Karpas-422 (cell line): Measurements from ENCODE around the gene NBPF8. TPM values are rescaled to one million over a fixed set of nuclear protein-coding genes. Genes with fewer than 3 reads are reported as not detected.
"Not testable (repeated sequence)": the region's sequence is repeated elsewhere in the genome, so short reads cannot be mapped to it uniquely, and the experiment has no call there.

Experiments used
- DNase-seq: peaks from one replicate; pipeline ENCODE4 v3.0.0-alpha.2; 2015
- H2AFZ ChIP-seq: fragments of 200-600 bp; sonication (generic); 2 replicates; pipeline ENCODE4 v1.6.1; 2014; ENCODE audit warnings: antibody characterized with exemption, low read length, mixed read lengths
- H3K27ac ChIP-seq: fragments of 200-600 bp; sonication (generic); 2 replicates; pipeline ENCODE4 v1.5.1; 2014; ENCODE audit warnings: mild to moderate bottlenecking, low read length, moderate library complexity
- H3K27me3 ChIP-seq: fragments of 200-600 bp; sonication (generic); 2 replicates; pipeline ENCODE4 v1.6.1; 2014; ENCODE audit warnings: low read length, mixed read lengths
- H3K36me3 ChIP-seq: fragments of 200-600 bp; sonication (generic); 2 replicates; pipeline ENCODE4 v1.6.1; 2014; ENCODE audit warnings: low read length, mixed read lengths; ENCODE audit not compliant: insufficient read depth
- H3K4me1 ChIP-seq: fragments of 200-600 bp; sonication (generic); 2 replicates; pipeline ENCODE4 v1.6.1; 2014; ENCODE audit warnings: mild to moderate bottlenecking, low read length, mixed read lengths
- H3K4me2 ChIP-seq: fragments of 200-600 bp; sonication (generic); 2 replicates; pipeline ENCODE4 v1.6.1; 2014; ENCODE audit warnings: low read length, low read depth, mild to moderate bottlenecking; ENCODE audit not compliant: poor library complexity, severe bottlenecking
- H3K4me3 ChIP-seq: fragments of 200-600 bp; sonication (generic); 2 replicates; pipeline ENCODE4 v1.5.1; 2014; ENCODE audit warnings: mild to moderate bottlenecking, antibody characterized with exemption, low read length, mixed read lengths
- H3K79me2 ChIP-seq: fragments of 200-600 bp; sonication (generic); 2 replicates; pipeline ENCODE4 v1.6.1; 2014; ENCODE audit warnings: mild to moderate bottlenecking, low read length, mixed read lengths
- H3K9ac ChIP-seq: fragments of 200-600 bp; sonication (generic); 2 replicates; pipeline ENCODE4 v1.6.0; 2014; ENCODE audit warnings: low read length
- H3K9me2 ChIP-seq: fragments of 200-600 bp; sonication (generic), shearing (Covaris generic); replicated peaks from 2 replicates; pipeline ENCODE4 v1.6.0; 2014; ENCODE audit warnings: mild to moderate bottlenecking, low read length, moderate library complexity; ENCODE audit not compliant: insufficient read depth
- H3K9me3 ChIP-seq: fragments of 300-700, 200-600 bp; sonication (generic); 2 replicates; pipeline ENCODE4 v1.6.1; 2014; ENCODE audit warnings: low read length, mixed read lengths
- H4K20me1 ChIP-seq: fragments of 200-600 bp; sonication (generic); 2 replicates; pipeline ENCODE4 v1.6.1; 2014; ENCODE audit warnings: mild to moderate bottlenecking, antibody characterized with exemption, low read length, low read depth; ENCODE audit not compliant: insufficient read depth
- total RNA-seq: library from RNA; depleted of rRNA; stranded (reverse); fragments of >200 nt; shearing (Covaris generic); gene quantifications from 2 replicates; pipeline ENCODE4 v1.2.3, GENCODE V29; 2014; ENCODE audit warnings: low replicate concordance; rRNA removed

Gene NBPF8, protein sequence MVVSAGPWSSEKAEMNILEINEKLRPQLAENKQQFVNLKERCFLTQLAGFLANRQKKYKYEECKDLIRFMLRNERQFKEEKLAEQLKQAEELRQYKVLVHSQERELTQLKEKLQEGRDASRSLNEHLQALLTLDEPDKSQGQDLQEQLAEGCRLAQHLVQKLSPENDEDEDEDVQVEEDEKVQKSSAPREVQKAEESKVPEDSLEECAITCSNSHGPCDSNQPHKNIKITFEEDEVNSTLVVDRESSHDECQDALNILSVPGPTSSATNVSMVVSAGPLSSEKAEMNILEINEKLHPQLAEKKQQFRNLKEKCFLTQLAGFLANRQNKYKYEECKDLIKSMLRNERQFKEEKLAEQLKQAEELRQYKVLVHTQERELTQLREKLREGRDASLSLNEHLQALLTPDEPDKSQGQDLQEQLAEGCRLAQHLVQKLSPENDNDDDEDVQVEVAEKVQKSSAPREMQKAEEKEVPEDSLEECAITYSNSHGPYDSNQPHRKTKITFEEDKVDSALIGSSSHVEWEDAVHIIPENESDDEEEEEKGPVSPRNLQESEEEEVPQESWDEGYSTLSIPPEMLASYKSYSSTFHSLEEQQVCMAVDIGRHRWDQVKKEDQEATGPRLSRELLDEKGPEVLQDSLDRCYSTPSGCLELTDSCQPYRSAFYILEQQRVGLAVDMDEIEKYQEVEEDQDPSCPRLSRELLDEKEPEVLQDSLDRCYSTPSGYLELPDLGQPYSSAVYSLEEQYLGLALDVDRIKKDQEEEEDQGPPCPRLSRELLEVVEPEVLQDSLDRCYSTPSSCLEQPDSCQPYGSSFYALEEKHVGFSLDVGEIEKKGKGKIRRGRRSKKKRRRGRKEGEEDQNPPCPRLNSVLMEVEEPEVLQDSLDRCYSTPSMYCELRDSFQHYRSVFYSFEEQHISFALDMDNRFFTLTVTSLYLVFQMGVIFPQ
- 14.2 and 14.4 TPM in 2 replicates for total RNA-seq

DNA sequence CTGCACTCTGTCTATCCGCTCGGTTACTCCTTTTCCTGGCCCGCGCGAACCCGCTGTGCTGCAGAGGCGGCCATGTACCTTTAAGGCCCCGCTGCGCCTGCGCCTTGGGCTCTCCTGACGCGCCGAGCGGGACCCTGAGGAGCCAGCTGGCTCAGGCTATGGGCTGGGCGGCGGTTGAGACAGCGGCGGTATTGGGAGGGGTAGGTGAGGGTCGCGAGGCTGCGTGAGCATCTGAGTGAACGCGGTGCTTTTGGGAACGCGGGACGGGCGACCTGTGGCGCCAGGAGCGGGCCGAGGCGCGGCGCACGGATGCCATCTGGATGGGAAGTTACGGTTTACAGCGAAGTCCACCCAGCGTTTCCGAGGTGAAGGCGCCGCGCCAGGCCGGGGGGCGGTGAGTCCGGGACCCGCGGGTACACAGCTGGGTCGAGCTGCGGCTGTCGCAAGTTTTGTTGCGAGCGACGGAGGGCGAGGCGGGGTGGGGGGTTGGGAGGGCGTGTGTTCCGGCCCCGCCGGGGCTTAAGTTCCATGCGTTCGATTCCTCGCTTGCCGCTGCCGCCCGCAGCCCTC lies at the start of gene NBPF8:
Gene NBPF8 (plus strand): TSS at position 125 of the 570 bp plus-strand sequence. CDS start 21,488 bp downstream, outside the sequence.
- Histone ChIP-seq H3K4me2 (peak within 1 kb of the TSS; percentile 71), H3K9ac (peak within 1 kb of the TSS; percentile 78), H3K27ac (peak within 1 kb of the TSS; percentile 58), H3K4me3 (peak within 1 kb of the TSS; percentile 75)
- DNase-seq: peak; percentile 78
- H3K36me3 ChIP-seq, H2AFZ ChIP-seq, H4K20me1 ChIP-seq, H3K9me2 ChIP-seq, H3K27me3 ChIP-seq, H3K9me3 ChIP-seq, H3K79me2 ChIP-seq, H3K4me1 ChIP-seq: not testable (repeated sequence)

DNA sequence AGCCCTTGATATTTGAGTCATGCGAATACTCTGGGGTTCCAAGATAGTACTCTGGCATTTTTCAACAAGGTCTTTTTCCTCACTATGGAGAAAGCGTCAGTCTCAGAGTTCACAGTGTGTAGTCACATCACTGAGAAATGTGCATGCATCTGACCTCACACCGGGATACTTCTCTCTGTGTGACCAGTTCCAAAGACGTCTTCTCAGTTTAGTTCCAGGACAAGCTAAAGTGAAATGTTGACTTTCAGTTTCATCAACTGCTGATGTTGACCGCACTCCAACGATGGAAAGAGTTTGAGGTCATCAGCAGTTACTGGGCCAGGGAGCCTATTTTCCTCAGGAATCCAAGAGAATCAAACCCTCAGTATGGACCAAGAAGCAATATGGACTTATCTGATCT lies 47.1 kb upstream of the NBPF8 start:
- H3K4me1 ChIP-seq, H2AFZ ChIP-seq, H3K79me2 ChIP-seq, H3K27ac ChIP-seq, H3K36me3 ChIP-seq, H3K27me3 ChIP-seq, H3K9ac ChIP-seq, DNase-seq, H3K4me2 ChIP-seq, H3K9me3 ChIP-seq, H3K9me2 ChIP-seq, H4K20me1 ChIP-seq, H3K4me3 ChIP-seq: not testable (repeated sequence)

DNA sequence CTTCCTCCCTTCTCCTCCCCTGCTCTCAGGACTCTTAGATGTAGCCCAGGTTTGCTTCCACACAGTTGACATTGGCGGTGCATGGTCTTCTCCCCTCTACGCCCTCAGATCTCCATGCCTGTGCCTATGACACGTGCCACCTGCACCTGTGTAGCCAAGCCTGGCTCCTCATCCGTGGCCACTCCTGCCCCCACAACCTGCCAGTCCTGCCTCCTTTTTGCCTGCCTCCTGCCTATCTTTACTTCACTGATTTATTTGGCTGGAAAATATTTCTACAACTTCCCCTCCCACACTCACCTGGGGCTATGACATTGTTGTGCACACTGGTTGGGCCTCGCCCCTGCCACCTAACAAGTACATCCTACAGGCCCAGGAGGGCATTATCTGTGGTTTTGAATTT lies 28.2 kb upstream of the NBPF8 start:
- H3K9me2 ChIP-seq, H2AFZ ChIP-seq, H3K4me1 ChIP-seq, H3K9me3 ChIP-seq, H3K27ac ChIP-seq, H3K4me2 ChIP-seq, H4K20me1 ChIP-seq, H3K36me3 ChIP-seq, H3K79me2 ChIP-seq, H3K9ac ChIP-seq, H3K4me3 ChIP-seq, H3K27me3 ChIP-seq, DNase-seq: not testable (repeated sequence)

DNA sequence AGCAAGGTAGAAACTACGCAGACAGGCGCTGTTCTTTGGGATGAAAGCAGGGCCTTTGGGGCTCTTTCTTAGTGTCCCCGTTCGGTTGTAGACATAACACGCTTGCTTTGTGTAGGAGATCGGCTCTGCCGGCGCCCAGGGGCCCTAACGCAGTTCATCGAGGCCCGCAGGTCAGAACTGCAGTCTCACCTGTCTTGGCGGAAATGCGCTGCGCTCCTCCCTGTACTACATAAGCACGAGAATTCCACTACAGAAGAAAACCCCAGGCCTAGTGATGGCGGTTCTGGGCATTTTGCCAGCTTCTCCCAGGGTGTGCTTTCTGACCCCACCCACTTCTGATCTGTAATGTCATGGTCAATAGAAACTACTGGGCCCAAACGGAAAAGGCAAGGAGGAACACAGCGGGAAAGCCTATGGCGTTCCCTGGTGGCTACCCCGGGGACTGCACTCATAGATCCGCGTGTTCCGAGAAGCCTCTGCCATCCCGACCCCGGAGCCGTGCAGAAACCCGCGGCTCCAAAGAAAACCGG lies 26.2 kb upstream of the NBPF8 start:
- H2AFZ ChIP-seq, H3K79me2 ChIP-seq, DNase-seq, H3K9ac ChIP-seq, H3K9me3 ChIP-seq, H3K36me3 ChIP-seq, H3K9me2 ChIP-seq, H4K20me1 ChIP-seq, H3K4me1 ChIP-seq, H3K27me3 ChIP-seq, H3K4me2 ChIP-seq, H3K4me3 ChIP-seq, H3K27ac ChIP-seq: not testable (repeated sequence)

DNA sequence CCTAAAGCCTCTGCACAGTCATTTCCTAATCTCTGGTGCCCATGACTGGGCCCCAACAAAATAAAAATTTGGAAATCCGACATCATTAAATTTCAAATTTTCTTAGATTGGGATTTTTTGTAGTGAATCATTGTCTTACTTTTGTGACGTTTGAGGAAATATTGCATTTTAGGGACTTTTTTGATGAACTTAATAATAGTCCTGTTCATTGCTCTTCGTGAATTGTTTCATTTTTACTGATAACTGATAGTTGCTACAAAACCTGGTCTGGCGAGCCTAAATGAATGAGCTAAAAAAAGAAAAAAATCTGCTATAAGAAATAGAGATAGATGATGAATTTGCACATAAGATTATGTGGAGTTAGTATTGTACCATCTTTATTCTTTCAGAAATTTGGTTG lies 23.5 kb upstream of the NBPF8 start:
- not testable (repeated sequence) for H3K27me3 ChIP-seq, H3K9me3 ChIP-seq, H3K9me2 ChIP-seq, DNase-seq, H3K9ac ChIP-seq, H3K4me3 ChIP-seq, H3K4me1 ChIP-seq, H3K27ac ChIP-seq, H3K36me3 ChIP-seq, H2AFZ ChIP-seq, H4K20me1 ChIP-seq, H3K79me2 ChIP-seq, H3K4me2 ChIP-seq

DNA sequence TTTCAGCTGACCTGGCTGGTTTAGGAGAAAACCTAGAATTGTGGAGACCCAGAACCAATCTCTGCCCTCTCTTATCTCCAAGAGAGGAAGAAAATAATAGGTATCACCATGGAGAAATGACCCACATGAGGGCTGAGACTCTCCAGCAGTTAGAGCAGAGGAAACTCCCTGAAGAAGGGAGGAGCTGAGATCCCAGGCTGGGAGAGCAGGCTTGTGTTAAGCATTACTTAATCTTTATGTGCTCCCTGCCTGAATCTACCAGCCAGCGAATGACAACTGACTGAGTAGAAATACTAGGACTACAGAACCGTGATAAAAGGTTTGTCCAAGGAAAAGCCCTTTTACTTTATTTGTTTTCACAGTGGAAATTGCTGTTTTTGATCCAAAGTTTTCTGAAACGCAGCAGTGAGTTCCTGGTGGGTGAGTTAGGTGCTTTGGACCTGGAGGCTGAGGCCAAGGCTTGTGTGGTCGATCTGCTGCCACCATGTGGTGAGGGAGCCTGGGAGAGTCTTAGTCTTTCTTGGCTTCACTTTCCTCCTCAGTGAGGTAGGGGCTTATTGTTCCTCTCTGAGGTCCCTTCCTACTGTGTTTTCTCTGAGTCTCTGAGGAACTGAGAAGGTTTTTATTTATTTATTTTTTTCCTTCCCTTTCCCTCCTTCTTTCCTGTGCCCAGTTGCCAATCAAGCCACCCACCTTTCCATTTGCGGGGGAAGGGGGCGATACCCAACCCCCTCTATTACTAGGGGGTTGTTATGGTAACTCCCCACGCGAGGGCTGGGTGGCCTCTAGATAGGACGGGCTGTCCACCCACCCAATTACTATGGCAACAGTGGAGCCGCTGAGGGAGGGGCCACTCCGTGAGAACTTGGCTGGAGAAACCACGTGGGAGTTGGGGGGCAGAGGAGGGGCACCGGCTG lies 21.3 kb upstream of the NBPF8 start:
- DNase-seq, H3K36me3 ChIP-seq, H3K9ac ChIP-seq, H4K20me1 ChIP-seq, H3K27ac ChIP-seq, H3K9me3 ChIP-seq, H3K79me2 ChIP-seq, H3K4me1 ChIP-seq, H3K27me3 ChIP-seq, H3K9me2 ChIP-seq, H2AFZ ChIP-seq, H3K4me2 ChIP-seq, H3K4me3 ChIP-seq: not testable (repeated sequence)

DNA sequence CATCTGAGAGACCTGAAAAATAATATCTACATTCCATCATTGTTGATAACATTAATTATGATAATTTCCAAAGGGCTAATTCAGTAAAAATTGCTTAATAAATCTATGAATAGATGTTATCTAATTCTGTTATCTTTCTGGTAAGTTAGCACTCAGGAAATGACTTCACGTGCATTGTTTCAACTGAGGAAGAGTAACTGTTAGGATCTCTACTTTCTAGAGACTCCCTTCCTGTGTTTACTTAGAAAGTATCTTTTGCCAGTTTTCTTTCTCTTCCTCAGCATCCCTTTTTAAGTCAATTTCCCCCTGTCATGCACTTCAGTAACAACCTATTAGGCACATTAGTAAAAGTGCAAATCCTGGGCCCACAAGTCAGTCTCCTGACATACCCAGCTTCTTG lies 9.5 kb upstream of the NBPF8 start:
- not testable (repeated sequence) for H3K27me3 ChIP-seq, H3K9me3 ChIP-seq, DNase-seq, H3K79me2 ChIP-seq, H3K36me3 ChIP-seq, H3K4me1 ChIP-seq, H3K4me2 ChIP-seq, H4K20me1 ChIP-seq, H3K9me2 ChIP-seq, H3K27ac ChIP-seq, H3K4me3 ChIP-seq, H3K9ac ChIP-seq, H2AFZ ChIP-seq
